ENCODE data around the gene MCC. TPM values are rescaled to one million over a fixed set of nuclear protein-coding genes. Genes with fewer than 3 reads are reported as not detected.

The MCC gene
- total RNA-seq, 1 donor from 2014 or later = 33.9 TPM

DNA sequence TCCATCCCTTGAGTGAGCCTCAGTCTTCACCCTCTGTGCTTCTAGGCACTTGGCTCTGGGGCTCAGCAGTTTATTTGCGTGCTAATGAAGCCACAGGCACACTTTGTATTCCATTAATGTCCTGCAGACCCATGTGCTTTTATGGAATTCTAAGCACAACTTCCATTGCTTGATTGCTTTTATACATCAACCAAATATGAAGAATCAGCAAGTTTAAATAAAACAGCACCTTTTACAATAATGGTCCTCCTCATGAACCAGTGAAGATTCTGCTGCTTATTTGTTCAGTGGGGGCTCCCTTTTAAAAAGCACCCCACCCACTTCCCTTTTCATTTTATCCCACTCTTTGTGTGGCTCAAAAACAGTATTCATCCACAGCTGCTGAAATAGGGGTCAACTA lies 451.4 kb downstream of the MCC start:
- TF ChIP-seq, protein P1, sequence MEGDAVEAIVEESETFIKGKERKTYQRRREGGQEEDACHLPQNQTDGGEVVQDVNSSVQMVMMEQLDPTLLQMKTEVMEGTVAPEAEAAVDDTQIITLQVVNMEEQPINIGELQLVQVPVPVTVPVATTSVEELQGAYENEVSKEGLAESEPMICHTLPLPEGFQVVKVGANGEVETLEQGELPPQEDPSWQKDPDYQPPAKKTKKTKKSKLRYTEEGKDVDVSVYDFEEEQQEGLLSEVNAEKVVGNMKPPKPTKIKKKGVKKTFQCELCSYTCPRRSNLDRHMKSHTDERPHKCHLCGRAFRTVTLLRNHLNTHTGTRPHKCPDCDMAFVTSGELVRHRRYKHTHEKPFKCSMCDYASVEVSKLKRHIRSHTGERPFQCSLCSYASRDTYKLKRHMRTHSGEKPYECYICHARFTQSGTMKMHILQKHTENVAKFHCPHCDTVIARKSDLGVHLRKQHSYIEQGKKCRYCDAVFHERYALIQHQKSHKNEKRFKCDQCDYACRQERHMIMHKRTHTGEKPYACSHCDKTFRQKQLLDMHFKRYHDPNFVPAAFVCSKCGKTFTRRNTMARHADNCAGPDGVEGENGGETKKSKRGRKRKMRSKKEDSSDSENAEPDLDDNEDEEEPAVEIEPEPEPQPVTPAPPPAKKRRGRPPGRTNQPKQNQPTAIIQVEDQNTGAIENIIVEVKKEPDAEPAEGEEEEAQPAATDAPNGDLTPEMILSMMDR (IDR thresholded peaks at IDR 0.05; ENCODE audit: unreplicated experiment) = no peak
- Mint-ChIP-seq H3K27ac (no peak overlapping the region), H3K36me3 (peaks cover 17% of the 10 kb centered on the region)

GRCh38 chr5:113036321-113036720 lies 451.9 kb downstream of the MCC start:
- peaks cover 9% of the 10 kb centered on the region for H3K4me1 Mint-ChIP-seq

More for the DNA sequence above, 451.4 kb downstream of the MCC start:
- Mint-ChIP-seq H3K27me3 (ENCODE audit: low read depth) (no peaks in the 10 kb centered on the region), H3K4me3 (no peak overlapping the region), H3K9me3 (no peaks in the 10 kb centered on the region), H3K4me1 (peaks cover 4% of the 10 kb centered on the region)
- no peak for DNase-seq (ENCODE audit: low spot score in 2 of 2, unreplicated experiment in 2 of 2)

DNA sequence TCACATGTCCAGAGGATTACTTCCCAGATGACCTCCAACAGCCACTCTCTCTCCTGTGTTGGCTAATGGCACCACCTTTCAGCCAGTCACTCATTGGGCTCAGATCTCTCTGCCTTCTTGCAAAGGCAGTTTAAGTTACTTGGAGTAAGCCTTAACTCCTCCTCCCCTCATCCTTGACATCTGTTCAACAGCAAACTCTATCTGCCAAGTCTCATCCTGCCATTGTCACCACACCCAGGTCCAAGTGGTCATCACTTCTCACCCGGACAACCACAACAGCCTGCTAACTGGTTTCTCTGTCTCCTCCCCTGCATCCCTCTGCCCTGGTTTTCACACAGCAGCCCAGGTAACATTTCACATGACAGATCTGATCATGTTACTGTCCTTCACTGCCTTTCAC lies 453.2 kb downstream of the MCC start:
- Mint-ChIP-seq H3K9me3 (no peaks in the 10 kb centered on the region), H3K36me3 (peaks cover 13% of the 10 kb centered on the region), H3K27me3 (ENCODE audit: low read depth) (no peaks in the 10 kb centered on the region), H3K27ac (no peak overlapping the region), H3K4me1 (peaks cover 16% of the 10 kb centered on the region), H3K4me3 (no peak overlapping the region)
- TF ChIP-seq, protein P1 (IDR thresholded peaks at IDR 0.05; ENCODE audit: unreplicated experiment) = no peak
- DNase-seq (ENCODE audit: low spot score in 2 of 2, unreplicated experiment in 2 of 2) = no peak

More at GRCh38 chr5:113036321-113036720, 451.9 kb downstream of the MCC start:
- H3K4me3 Mint-ChIP-seq = no peak overlapping the region
- TF ChIP-seq, protein P1 (IDR thresholded peaks at IDR 0.05; ENCODE audit: unreplicated experiment) = no peak
- H3K36me3 Mint-ChIP-seq = peaks cover 17% of the 10 kb centered on the region
- no peak overlapping the region for H3K27ac Mint-ChIP-seq
- DNase-seq (ENCODE audit: low spot score in 2 of 2, unreplicated experiment in 2 of 2) = no peak
- no peaks in the 10 kb centered on the region for H3K27me3 Mint-ChIP-seq (ENCODE audit: low read depth)
- H3K9me3 Mint-ChIP-seq = no peaks in the 10 kb centered on the region

- no peak overlapping the region for H3K27ac Mint-ChIP-seq
- TF ChIP-seq, protein P1 (IDR thresholded peaks at IDR 0.05; ENCODE audit: unreplicated experiment) = no peak
- no peak for DNase-seq (ENCODE audit: low spot score in 2 of 2, unreplicated experiment in 2 of 2)
These were observed 454.0 kb downstream of the MCC start for GRCh38 chr5:113034182-113034773.

DNA sequence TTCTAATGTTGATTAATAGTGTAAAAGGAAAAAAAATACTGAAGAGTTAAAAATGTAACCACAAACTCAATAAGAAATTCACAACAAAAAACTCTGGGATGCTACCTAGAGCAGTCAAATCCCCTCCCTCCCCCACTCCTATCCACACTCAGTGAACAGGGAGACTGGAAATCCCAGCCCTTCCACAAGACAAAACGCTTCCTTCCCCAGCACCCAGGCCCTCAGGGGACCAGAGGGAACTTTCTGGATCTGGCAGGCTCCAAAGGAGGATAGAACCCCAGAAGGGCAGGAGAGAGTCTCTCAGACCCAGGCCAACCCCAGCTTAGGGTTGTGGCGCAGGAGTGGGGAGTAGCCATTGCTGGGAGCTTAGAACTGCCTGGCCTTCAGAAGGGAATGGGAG lies 456.7 kb downstream of the MCC start:
- Mint-ChIP-seq H3K4me3 (no peak overlapping the region), H3K36me3 (peaks cover 32% of the 10 kb centered on the region), H3K27me3 (ENCODE audit: low read depth) (no peaks in the 10 kb centered on the region), H3K9me3 (no peaks in the 10 kb centered on the region), H3K4me1 (peaks cover 16% of the 10 kb centered on the region), H3K27ac (peak overlapping the region; percentile 73)
- DNase-seq (ENCODE audit: low spot score in 2 of 2, unreplicated experiment in 2 of 2) = no peak
- TF ChIP-seq, protein P1 (IDR thresholded peaks at IDR 0.05; ENCODE audit: unreplicated experiment) = no peak

More at GRCh38 chr5:113034182-113034773, 454.0 kb downstream of the MCC start:
- Mint-ChIP-seq H3K4me3 (no peak overlapping the region), H3K27me3 (ENCODE audit: low read depth) (no peaks in the 10 kb centered on the region), H3K9me3 (no peaks in the 10 kb centered on the region), H3K4me1 (peaks cover 16% of the 10 kb centered on the region), H3K36me3 (peaks cover 21% of the 10 kb centered on the region)

Measured in mesothelial cell of epicardium (in vitro differentiated cells).